Neural cell (in vitro differentiated cells): ENCODE measurements around the gene KRTAP4-8. TPM values are rescaled to one million over a fixed set of nuclear protein-coding genes. Genes with fewer than 3 reads are reported as not detected.
"Not testable (repeated sequence)": the region's sequence is repeated elsewhere in the genome, so short reads cannot be mapped to it uniquely, and the experiment has no call there.

Experiments used
- H2AFZ ChIP-seq: fragments of 200-600, 300-800 bp; sonication (generic), shearing (Covaris generic); 2 replicates; pipeline ENCODE4 v1.6.0; 2014; ENCODE audit warnings: low read depth, mild to moderate bottlenecking, antibody characterized with exemption, low read length, moderate library complexity
- H3F3A ChIP-seq: fragments of 200-600 bp; shearing (Covaris generic); 2 replicates; pipeline ENCODE4 v1.6.1; 2016; ENCODE audit warnings: mild to moderate bottlenecking, moderate library complexity, mixed read lengths, antibody characterized with exemption, low read length; ENCODE audit not compliant: insufficient read depth, poor library complexity, severe bottlenecking
- H3K27ac ChIP-seq: fragments of 200-600, 300-800 bp; sonication (generic), shearing (Covaris generic); 2 replicates; pipeline ENCODE4 v1.5.1; 2014; ENCODE audit warnings: mild to moderate bottlenecking, low read length, moderate library complexity
- H3K27me3 ChIP-seq: fragments of 300-800, 200-600 bp; sonication (generic), shearing (Covaris generic); 2 replicates; pipeline ENCODE4 v1.6.0; 2014; ENCODE audit warnings: mild to moderate bottlenecking, low read depth, low read length, moderate library complexity; ENCODE audit not compliant: insufficient read depth
- H3K36me3 ChIP-seq: fragments of 300-800, 200-600 bp; sonication (generic), shearing (Covaris generic); 2 replicates; pipeline ENCODE4 v1.5.1; 2014; ENCODE audit warnings: mild to moderate bottlenecking, antibody characterized with exemption, low read length, moderate library complexity; ENCODE audit not compliant: insufficient read depth
- H3K4me2 ChIP-seq: fragments of 300-800, 200-600 bp; sonication (generic), shearing (Covaris generic); 2 replicates; pipeline ENCODE4 v1.6.0; 2014; ENCODE audit warnings: mild to moderate bottlenecking, low read length
- H3K4me3 ChIP-seq: fragments of 300-800, 200-600 bp; sonication (generic), shearing (Covaris generic); 2 replicates; pipeline ENCODE4 v1.5.1; 2014; ENCODE audit warnings: mild to moderate bottlenecking, low read length, moderate library complexity
- H3K79me2 ChIP-seq: fragments of 200-600 bp; shearing (Covaris generic); replicated peaks from 2 replicates; pipeline ENCODE4 v1.6.0; 2014; ENCODE audit warnings: mild to moderate bottlenecking, low read length, moderate library complexity; ENCODE audit not compliant: insufficient read depth
- H3K9ac ChIP-seq: fragments of 300-800, 200-600 bp; sonication (generic), shearing (Covaris generic); 2 replicates; pipeline ENCODE4 v1.6.1; 2016; ENCODE audit warnings: mild to moderate bottlenecking, low read length, mixed read lengths
- H3K9me2 ChIP-seq: fragments of 200-600 bp; shearing (Covaris generic); 2 replicates; pipeline ENCODE4 v1.6.1; 2016; ENCODE audit warnings: mild to moderate bottlenecking, low read length, mixed read lengths; ENCODE audit not compliant: insufficient read depth
- H3K9me3 ChIP-seq: fragments of 200-600, 300-800 bp; sonication (generic), shearing (Covaris generic); 2 replicates; pipeline ENCODE4 v1.6.1; 2016; ENCODE audit warnings: mild to moderate bottlenecking, mixed run types, low read length, moderate library complexity, mixed read lengths
- H4K20me1 ChIP-seq: fragments of 200-600 bp; shearing (Covaris generic); 2 replicates; pipeline ENCODE4 v1.6.1; 2016; ENCODE audit warnings: mild to moderate bottlenecking, mixed run types; ENCODE audit not compliant: insufficient read depth
- EP300 ChIP-seq: fragments of 450-650 bp; conservative IDR thresholded peaks from 2 replicates; pipeline ENCODE4 v1.6.1; 2014; ENCODE audit warnings: antibody characterized with exemption, mild to moderate bottlenecking, moderate library complexity; ENCODE audit not compliant: poor library complexity, severe bottlenecking
- EZH2 ChIP-seq: fragments of 200-600, 300-800 bp; shearing (Covaris generic), sonication (generic); IDR thresholded peaks from 2 replicates; pipeline ENCODE4 v1.6.1; 2014; ENCODE audit warnings: antibody characterized with exemption, low read length, borderline replicate concordance, mild to moderate bottlenecking; ENCODE audit not compliant: insufficient read depth, poor library complexity, severe bottlenecking
- MXI1 ChIP-seq: fragments of 450-650 bp; conservative IDR thresholded peaks from 2 replicates; pipeline ENCODE4 v1.6.1; 2014; ENCODE audit warnings: antibody characterized with exemption, mild to moderate bottlenecking; ENCODE audit not compliant: poor library complexity, severe bottlenecking
- POLR2AphosphoS5 ChIP-seq: IDR thresholded peaks from 2 replicates; pipeline ENCODE4 v1.6.1; 2012
- RAD21 ChIP-seq: fragments of 450-650 bp; conservative IDR thresholded peaks from 2 replicates; pipeline ENCODE4 v1.6.1; 2014; ENCODE audit warnings: antibody characterized with exemption, mild to moderate bottlenecking, moderate library complexity
- SMC3 ChIP-seq: fragments of 450-650 bp; conservative IDR thresholded peaks from 2 replicates; pipeline ENCODE4 v1.6.1; 2014; ENCODE audit warnings: antibody characterized with exemption, mild to moderate bottlenecking, moderate library complexity; ENCODE audit not compliant: poor library complexity
- TAF1 ChIP-seq: IDR thresholded peaks from 2 replicates; pipeline ENCODE4 v1.6.1; 2012; ENCODE audit warnings: low read depth
- polyA plus RNA-seq: library from polyadenylated mRNA; depleted of rRNA; stranded (reverse); fragments of >200 nt; gene quantifications from 2 replicates; pipeline ENCODE4 v1.2.3, GENCODE V29; 2014
- TF ChIP-seq, protein P1 (sequence below): fragments of 450-650 bp; IDR thresholded peaks from 2 replicates; pipeline ENCODE4 v1.5.1; 2014; ENCODE audit warnings: antibody characterized with exemption, mild to moderate bottlenecking, moderate library complexity; ENCODE audit not compliant: poor library complexity, severe bottlenecking
- TF ChIP-seq, protein P2 (sequence below): IDR thresholded peaks from 2 replicates; pipeline ENCODE4 v1.6.1; 2012; ENCODE audit warnings: borderline replicate concordance

Gene KRTAP4-8
- polyA plus RNA-seq, 1 donor from 2014 or later, result not detected

DNA sequence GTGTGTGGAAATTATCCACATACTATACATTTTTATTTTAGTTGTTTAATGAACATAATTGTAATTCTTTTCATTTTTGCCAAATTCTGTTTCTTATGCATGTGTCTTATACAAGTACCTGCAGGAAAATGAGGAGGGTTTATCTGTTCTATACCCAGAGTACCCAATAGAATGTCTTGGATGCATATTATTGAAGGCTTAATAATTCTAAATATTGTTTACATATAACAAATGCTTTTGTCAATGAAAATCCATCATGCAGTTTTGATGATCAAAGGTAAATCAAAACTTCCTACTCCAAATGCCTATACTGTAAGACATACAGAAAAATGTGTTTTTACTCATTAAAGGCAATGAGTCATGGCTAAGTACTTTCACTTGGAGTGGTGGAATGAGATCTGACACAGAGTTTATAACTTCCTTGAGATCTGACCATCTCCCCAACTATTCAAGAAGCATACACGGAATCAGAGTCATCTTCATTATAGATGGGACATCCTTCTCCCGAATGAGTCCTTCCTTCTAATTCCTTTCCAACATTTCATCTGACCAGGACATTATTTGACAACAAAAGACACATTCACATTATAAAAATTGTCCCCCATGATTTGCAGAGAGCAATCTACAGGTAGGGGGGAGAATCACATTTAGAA, 6.6 kb upstream of the KRTAP4-8 start:
- H3K27ac ChIP-seq, H4K20me1 ChIP-seq, H3K27me3 ChIP-seq, H3K9me3 ChIP-seq, H3K9ac ChIP-seq, H3K4me2 ChIP-seq, H3K9me2 ChIP-seq, H3K79me2 ChIP-seq, H3K36me3 ChIP-seq, H2AFZ ChIP-seq, H3K4me3 ChIP-seq, H3F3A ChIP-seq: not testable (repeated sequence)

DNA sequence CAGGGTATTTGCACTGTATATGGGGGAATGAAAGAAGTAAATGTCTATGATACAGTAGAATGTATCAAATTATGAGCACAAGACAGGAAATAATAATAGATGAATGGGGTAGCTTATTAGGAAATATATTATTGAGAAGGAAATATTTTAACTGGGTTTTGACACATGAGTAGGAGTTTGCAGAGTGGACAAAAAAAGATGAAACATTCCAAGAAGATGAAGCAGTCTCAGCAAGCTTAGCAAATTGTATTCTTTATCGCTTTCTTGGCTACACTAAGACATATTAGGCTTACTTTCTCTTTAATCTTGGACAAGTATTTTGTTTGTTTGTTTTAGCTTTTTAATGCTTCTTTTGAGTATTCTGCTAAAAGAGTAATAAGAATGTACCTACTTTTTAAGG, 6.0 kb upstream of the KRTAP4-8 start:
- Histone ChIP-seq H3K36me3 (no peaks in the 10 kb centered on the region), H3K79me2 (no peaks in the 10 kb centered on the region), H3K9ac (no peak overlapping the region), H4K20me1 (no peaks in the 10 kb centered on the region), H3K9me2 (no peaks in the 10 kb centered on the region), H3K27ac (no peak overlapping the region), H3K4me2 (no peak overlapping the region), H3K9me3 (no peaks in the 10 kb centered on the region), H3K4me3 (no peak overlapping the region), H3K27me3 (no peaks in the 10 kb centered on the region), H3F3A (no peaks in the 10 kb centered on the region), H2AFZ (no peak overlapping the region)
- TF ChIP-seq POLR2AphosphoS5 (no peak), EP300 (no peak), MXI1 (no peak), SMC3 (no peak), TAF1 (no peak), RAD21 (no peak), EZH2 (no peak)
- TF ChIP-seq, protein P1, sequence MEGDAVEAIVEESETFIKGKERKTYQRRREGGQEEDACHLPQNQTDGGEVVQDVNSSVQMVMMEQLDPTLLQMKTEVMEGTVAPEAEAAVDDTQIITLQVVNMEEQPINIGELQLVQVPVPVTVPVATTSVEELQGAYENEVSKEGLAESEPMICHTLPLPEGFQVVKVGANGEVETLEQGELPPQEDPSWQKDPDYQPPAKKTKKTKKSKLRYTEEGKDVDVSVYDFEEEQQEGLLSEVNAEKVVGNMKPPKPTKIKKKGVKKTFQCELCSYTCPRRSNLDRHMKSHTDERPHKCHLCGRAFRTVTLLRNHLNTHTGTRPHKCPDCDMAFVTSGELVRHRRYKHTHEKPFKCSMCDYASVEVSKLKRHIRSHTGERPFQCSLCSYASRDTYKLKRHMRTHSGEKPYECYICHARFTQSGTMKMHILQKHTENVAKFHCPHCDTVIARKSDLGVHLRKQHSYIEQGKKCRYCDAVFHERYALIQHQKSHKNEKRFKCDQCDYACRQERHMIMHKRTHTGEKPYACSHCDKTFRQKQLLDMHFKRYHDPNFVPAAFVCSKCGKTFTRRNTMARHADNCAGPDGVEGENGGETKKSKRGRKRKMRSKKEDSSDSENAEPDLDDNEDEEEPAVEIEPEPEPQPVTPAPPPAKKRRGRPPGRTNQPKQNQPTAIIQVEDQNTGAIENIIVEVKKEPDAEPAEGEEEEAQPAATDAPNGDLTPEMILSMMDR, result no peak

DNA sequence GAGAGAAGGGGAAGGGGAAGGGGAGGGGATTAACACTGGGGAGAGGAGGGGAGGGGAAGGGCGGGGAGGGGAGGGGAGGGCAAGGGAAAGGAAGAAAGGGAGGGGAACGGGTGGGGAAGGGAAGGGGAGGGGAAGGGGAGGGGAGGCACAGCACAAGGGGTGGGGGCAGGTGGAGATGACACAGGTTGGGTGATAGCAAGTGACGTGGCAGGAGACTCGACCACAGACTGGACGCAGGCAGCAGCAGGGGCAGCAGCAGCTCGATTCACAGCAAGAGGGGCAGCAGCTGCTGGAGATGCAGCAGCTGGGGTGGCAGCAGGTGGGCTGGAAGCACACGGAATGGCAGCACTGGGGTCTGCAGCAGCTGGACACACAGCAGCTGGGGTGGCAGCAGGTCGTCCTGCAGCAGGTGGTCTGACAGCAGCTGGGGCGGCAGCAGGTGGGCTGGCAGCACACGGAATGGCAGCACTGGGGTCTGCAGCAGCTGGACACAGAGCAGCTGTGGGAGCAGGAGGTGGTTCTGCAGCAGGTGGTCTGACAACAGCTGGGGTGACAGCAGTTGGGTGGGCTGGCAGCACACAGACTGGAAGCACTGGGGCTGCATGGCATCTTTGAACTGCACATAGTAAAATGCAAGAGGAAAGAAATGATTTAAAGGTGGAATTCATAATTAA, 3.8 kb upstream of the KRTAP4-8 start, which contains the start of gene KRTAP4-16:
Gene KRTAP4-16 (minus strand): TSS at position 624 of the 674 bp plus-strand sequence. CDS start 0 bp downstream, at position 624.
- Histone ChIP-seq H3K27ac (no peak within 1 kb of the TSS), H3K27me3 (no peaks in the 10 kb centered on the region), H3K9ac (no peak within 1 kb of the TSS), H3K9me2 (no peaks in the 10 kb centered on the region), H3F3A (no peaks in the 10 kb centered on the region), H3K9me3 (no peaks in the 10 kb centered on the region), H4K20me1 (no peaks in the 10 kb centered on the region), H2AFZ (no peak within 1 kb of the TSS), H3K79me2 (no peaks in the 10 kb centered on the region), H3K4me2 (no peak within 1 kb of the TSS), H3K4me3 (no peak within 1 kb of the TSS), H3K36me3 (no peaks in the 10 kb centered on the region)
- TF ChIP-seq EP300 (no peak), POLR2AphosphoS5 (no peak), EZH2 (no peak), SMC3 (no peak), RAD21 (no peak), TAF1 (no peak), MXI1 (no peak)
- TF ChIP-seq, protein P1, result no peak
- TF ChIP-seq, protein P2, sequence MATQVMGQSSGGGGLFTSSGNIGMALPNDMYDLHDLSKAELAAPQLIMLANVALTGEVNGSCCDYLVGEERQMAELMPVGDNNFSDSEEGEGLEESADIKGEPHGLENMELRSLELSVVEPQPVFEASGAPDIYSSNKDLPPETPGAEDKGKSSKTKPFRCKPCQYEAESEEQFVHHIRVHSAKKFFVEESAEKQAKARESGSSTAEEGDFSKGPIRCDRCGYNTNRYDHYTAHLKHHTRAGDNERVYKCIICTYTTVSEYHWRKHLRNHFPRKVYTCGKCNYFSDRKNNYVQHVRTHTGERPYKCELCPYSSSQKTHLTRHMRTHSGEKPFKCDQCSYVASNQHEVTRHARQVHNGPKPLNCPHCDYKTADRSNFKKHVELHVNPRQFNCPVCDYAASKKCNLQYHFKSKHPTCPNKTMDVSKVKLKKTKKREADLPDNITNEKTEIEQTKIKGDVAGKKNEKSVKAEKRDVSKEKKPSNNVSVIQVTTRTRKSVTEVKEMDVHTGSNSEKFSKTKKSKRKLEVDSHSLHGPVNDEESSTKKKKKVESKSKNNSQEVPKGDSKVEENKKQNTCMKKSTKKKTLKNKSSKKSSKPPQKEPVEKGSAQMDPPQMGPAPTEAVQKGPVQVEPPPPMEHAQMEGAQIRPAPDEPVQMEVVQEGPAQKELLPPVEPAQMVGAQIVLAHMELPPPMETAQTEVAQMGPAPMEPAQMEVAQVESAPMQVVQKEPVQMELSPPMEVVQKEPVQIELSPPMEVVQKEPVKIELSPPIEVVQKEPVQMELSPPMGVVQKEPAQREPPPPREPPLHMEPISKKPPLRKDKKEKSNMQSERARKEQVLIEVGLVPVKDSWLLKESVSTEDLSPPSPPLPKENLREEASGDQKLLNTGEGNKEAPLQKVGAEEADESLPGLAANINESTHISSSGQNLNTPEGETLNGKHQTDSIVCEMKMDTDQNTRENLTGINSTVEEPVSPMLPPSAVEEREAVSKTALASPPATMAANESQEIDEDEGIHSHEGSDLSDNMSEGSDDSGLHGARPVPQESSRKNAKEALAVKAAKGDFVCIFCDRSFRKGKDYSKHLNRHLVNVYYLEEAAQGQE, result no peak
